ENCODE measurements around the gene FOCAD.

FOCAD gene

DNA sequence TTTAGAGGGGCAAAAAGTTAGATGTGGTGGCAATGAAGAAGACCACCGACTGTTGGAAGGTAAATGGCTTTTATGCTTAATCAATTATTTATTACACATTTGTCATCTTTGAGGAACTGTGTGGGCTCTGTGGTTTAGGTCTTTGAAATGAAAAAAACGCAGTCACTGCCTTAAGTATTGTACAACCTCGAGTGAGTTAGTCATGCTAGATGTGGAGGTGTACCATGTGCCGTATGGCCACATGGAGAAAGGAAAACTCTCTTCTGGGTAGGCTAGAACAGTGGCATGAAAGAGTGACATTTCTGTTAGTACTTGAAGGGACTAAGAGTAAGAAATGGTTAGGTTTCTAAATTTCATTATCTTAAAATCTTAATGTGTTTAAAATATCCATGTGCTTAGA lies 181.3 kb downstream of the FOCAD start:
- DNase-seq: no peak
- intact Hi-C loops (cut with DNase I): no loop called here

- intact Hi-C loops (cut with DNase I): no loop called here
- DNase-seq: no peak
Observed at GRCh38 chr9:20870115-20870514, 186.1 kb downstream of the FOCAD start.

DNA sequence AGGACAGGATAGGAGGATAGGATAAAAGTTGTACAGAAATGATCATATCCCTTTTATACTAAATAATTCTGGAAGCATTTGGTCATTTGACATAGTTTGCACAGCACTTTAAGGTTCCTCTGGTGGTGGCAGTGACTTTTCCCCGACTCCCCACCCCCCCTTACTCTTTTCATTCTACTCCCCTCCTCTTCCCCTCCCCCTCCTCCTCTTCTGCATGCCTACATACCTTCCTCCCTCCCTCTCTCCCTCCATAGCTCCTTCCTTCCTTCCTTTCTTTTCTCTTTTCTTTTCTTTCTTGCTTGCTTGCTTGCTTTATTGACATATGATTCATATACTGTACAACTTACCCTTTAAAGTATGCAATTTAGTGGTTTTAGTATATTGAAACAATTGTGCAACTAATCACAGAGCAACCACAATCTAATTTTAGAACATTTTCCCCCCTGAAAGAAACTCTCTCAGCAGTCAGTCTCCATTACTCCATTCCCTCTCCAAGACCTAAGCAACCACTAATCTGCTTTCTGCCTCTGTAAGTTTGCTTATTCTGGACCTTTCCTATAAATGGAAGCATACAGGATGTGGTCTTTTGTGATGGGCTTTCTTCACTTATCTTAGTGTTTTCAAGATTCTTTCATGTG lies 188.4 kb downstream of the FOCAD start:
- no peak for DNase-seq
- intact Hi-C loops (cut with DNase I): no loop called here

- DNase-seq: no peak
- intact Hi-C loops (cut with DNase I): no loop called here
Observed at GRCh38 chr9:20873240-20873865, 189.3 kb downstream of the FOCAD start.

- intact Hi-C loops (cut with DNase I): no loop called here
- DNase-seq: no peak
Observed at GRCh38 chr9:20880271-20880670, 196.2 kb downstream of the FOCAD start.

DNA sequence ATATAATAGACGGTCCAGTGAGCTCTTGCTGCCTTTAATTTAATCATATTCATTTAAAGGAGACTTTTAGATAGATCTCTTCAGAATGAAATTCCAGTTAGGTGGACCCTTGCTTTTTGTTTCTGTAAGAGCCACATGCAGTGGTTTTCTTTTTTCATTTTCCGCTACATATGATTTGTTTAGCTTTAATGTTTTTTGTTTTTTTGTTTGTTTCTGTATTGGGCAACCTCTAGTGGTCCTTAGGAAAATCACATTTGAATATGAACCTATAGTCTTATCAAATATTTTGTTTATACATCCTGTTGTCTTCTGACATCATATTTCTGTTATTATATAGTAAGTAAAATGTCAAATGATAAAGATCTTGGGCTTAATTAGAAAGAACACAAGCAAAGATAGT lies 196.6 kb downstream of the FOCAD start:
- no peak for DNase-seq
- intact Hi-C loops (cut with DNase I): no loop called here

GRCh38 chr9:20884985-20885593 lies 201.0 kb downstream of the FOCAD start:
- peak in 6 of 10 donors; percentile 16 to 80 (median 36) for DNase-seq
- intact Hi-C loops (cut with DNase I): no loop called here

DNA sequence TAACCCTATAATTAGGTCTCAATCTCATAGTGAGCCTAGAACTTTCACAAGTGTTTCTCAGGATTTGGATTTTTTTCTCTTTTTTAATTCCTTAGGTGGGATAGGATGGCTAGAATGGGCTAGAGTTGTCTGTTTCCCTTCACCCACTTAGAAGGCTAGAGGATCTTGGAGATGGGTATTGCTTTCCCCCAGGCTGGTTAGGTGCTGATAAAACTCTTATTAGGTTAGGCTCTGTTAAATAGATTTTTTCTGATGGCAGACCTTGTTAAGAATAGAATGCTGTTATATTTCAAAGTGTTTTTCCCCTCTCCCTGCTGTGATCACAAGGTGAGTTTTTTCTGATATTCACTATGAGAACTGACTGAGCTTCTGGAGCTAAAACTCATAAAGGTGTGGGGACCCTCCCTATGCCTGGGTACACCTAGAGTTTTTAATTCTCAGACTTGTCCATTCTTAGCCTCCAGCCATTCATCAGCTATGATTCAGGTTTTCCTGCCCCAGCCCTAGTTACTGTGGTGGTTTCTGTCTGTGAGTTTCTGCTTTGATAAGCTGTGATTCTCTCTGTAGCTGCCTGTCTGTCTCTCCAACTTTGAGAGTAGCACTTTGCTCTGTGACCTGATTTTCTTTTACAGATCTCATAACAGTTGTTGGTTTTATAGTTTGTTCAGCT lies 215.0 kb downstream of the FOCAD start:
- intact Hi-C loops (cut with DNase I): no loop called here
- no peak for DNase-seq

- intact Hi-C loops (cut with DNase I): no loop called here
- no peak for DNase-seq
Observed at GRCh38 chr9:20903212-20903611, 219.2 kb downstream of the FOCAD start.

- no peak for DNase-seq
- intact Hi-C loops (cut with DNase I): no loop called here
Observed at GRCh38 chr9:20904995-20905394, 220.9 kb downstream of the FOCAD start.

DNA sequence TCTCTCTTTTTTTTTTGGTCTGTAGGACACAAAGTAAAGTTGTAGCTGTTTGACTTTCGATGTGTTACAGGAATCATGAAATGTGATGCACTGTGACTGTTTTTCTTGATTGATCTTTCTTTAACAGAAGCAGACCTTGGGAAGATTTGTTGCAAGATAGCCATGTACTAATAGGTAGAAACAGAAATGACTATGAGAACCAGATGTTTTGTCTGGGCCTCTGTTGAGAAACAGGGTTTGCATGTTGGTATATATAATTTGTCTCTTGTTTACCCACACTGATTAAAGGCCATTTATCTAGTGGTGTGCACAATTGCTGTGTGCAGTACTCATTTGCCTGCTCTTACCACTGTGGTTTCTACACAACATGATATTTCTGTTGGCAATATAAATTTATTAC lies 222.3 kb downstream of the FOCAD start:
- intact Hi-C loops (cut with DNase I): no loop called here
- no peak for DNase-seq

GRCh38 chr9:20908461-20908860 lies 224.4 kb downstream of the FOCAD start:
- intact Hi-C loops (cut with DNase I): no loop called here
- DNase-seq: no peak

DNA sequence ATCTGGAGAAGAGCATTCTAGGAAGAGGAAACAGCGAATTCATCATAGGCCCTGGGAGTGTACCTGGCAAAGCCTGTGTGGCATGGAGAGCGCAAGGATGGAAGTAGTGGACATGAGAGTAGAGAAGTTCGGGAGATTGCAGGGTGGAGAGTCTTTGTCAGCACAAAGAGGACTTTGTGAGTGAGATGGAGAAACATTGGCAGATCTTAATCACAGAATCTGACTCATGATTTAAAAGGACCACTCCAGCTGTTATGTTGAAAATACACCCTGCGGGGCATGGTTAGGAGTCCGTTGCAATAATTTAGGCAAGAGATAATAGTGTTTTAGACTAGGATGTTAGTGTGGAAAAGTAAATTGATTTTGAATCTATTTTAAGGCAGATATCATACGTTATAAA lies 230.5 kb downstream of the FOCAD start:
- DNase-seq: no peak
- intact Hi-C loops (cut with DNase I): no loop called here

- no peak for DNase-seq
- intact Hi-C loops (cut with DNase I): no loop called here
Observed at GRCh38 chr9:20921362-20921761, 237.3 kb downstream of the FOCAD start.

GRCh38 chr9:20925256-20926045 lies 241.4 kb downstream of the FOCAD start:
- intact Hi-C loops (cut with DNase I): no loop called here
- DNase-seq: no peak

GRCh38 chr9:20929276-20929675 lies 245.2 kb downstream of the FOCAD start:
- peak in 9 of 10 donors; percentile 12 to 85 (median 36) for DNase-seq
- intact Hi-C loops (cut with DNase I): no loop called here

DNA sequence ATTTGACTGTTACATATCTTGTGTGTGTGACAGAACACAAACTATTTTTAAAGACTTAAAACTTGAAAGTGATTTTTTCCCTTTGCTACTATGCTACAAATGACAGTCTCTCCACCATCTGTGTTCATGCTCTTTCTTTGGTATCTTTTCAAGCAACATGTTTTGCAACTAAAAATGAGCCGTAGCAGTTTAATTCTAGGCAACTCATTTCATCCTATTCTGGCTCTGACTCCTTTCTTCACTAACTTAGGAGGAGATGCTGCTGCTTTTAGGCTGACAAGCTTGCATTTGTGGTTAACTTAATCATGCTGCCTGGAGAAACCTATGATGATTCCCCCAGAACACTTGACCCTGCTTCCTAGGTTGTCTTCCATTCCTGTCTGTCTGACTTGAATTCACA lies 246.8 kb downstream of the FOCAD start:
- no peak for DNase-seq
- intact Hi-C loops (cut with DNase I): no loop called here

- no peak for DNase-seq
- intact Hi-C loops (cut with DNase I): loop anchor here (1.0 to 5.0 kb wide), 4 partner anchors 172 to 1014 kb away; no protein-coding TSS in a partner anchor
Observed at GRCh38 chr9:20940447-20941173, 256.6 kb downstream of the FOCAD start.

- DNase-seq: peak in 7 of 10 donors; percentile 21 to 88 (median 54)
- intact Hi-C loops (cut with DNase I): loop anchor here (1.0 to 5.0 kb wide), 4 partner anchors 171 to 1015 kb away; no protein-coding TSS in a partner anchor
Observed at GRCh38 chr9:20941174-20941690, 257.2 kb downstream of the FOCAD start.

GRCh38 chr9:20944507-20944906 lies 260.4 kb downstream of the FOCAD start:
- peak in 2 of 10 donors; percentile 52 to 59 for DNase-seq
- intact Hi-C loops (cut with DNase I): loop anchor here (5.0 kb wide), 2 partner anchors 168 to 587 kb away; no protein-coding TSS in a partner anchor
